ENCODE measurements around the gene ITPK1.

ITPK1 gene

DNA sequence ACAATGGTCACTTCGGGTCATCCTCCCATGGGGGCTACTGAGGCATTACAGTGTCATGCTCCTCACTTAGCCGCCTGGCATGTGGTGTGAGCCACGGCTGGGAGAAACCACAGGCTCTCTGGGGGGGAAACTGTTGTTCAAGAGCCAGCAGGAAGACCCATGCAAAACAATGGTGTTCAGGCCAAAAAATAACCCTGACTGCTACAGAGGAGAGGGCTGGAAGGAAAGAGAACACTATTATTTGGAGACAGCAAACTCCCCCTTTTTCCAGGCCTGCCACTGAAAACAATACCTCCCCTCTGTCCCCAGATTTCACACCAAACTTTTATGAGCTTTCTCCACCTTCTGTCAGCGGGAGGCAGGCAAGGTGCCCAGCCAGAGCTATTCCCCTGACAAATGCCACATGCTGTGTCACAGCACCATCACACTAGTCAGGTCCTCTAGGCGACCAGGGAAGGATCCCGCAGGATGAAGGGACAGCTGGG, 109.1 kb downstream of the ITPK1 start:
- DNase-seq: no peak

- DNase-seq: no peak
These were observed 109.9 kb downstream of the ITPK1 start for GRCh38 chr14:93005838-93006237.

DNA sequence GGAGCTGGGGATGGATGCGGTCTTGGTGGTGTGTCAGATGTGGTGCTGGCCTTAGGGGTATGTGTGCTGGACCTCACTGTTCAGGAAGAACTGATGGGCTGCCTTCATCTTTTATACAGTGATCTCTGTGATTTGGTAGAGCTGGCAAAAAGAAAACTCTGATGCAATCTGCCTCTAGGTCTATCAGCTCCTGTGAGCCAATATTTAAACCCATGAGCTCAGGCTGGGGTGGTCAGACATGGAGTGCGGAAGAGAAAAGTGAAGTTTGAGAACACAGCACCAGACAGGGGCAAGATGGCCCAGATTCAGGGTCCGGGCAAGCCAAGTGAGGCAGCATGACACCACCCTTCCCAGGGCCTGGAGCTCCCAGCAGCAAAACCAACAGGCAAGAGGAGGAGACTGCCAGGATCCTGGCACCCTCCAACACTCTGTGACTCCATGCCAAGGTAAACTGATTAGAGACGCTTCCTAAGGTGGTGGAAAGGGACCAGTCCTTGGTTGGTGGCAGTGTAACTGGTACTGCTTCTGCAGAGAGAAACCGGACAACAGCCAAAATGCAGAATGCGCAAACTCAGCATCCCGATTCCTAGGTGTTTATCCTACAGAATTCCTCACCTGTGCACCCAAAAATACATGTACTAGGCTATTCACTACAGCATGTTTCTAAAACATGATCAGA, 110.5 kb downstream of the ITPK1 start:
- DNase-seq: no peak

- DNase-seq: no peak
These were observed 111.0 kb downstream of the ITPK1 start for GRCh38 chr14:93004699-93005082.

GRCh38 chr14:93003945-93004698, 111.6 kb downstream of the ITPK1 start:
- no peak for DNase-seq

DNA sequence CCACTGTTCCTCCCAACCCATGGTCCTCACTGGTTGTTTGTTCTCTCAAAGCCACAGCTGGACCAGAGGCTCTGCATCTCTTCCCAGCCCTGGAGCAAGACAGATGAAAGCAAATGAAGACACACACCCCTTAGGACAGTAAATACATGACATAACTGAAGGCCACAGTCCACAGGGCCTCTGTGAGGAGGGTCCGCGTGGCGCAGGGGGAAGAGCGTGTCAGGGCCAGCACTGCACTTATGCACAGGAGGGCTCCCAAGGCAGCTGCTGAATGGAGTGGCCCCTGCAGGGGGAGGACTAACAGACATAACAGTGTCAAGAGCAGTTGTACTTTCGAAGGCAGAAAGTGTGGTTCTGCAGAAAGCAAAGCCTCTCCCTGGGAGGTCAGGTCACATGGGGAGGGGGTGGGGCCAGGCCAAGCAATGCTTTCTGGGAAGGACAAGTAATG, 112.8 kb downstream of the ITPK1 start:
- DNase-seq: no peak

- DNase-seq: no peak
These were observed 113.7 kb downstream of the ITPK1 start for GRCh38 chr14:93002049-93002448.

DNA sequence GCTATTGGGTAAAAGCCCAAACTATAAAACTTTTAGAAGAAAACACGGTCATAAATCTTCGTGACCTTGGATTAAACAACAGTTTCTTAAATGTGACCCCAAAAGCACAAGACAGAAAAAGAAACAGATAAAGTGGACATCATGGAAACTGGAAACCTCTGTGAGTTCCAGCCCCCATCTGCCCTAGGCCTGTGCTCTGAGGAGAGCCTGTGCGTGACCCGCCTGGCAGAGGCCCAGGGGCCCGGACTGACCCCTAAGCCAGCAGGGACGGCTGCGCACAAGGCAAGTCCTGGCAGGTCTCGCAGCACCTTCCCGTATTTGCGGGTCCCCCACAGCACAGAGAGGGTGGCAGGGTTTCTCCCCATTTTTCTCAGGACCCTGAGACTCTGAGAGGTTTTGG, 116.8 kb downstream of the ITPK1 start:
- DNase-seq: no peak

DNA sequence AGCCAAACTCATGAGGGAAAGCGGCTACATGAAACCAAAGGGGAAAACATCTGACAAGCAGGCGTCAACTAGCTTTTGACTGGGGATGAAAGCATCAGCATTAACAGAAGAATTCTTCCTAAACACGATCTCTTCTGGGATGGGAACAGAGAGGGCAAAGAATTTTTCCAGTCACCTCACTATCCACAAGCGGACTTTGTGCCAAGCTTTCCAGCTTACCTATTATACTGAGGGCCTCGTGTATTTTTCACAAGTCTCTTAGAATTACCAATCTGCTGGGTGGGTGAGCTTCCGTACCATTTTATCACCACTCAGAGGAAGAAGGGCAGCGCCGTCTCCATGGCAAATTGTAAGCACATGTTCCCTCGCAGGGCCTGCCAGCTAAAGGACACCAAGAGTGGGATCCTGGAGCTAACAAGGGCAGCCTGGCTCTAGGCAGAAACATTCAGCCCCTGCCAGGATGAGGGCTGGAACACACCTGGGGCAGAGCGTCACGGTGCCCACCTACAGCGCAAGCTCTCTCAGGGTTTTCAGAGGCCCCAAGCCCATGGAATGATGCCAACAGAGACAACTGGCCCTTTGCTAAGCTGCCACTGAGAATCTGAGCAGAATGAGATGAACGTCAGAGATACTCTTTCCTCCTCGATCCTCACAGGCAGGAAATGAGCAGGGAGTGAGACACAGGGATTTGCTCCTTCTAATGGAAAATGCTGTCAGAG, 118.2 kb downstream of the ITPK1 start:
- no peak for DNase-seq

DNA sequence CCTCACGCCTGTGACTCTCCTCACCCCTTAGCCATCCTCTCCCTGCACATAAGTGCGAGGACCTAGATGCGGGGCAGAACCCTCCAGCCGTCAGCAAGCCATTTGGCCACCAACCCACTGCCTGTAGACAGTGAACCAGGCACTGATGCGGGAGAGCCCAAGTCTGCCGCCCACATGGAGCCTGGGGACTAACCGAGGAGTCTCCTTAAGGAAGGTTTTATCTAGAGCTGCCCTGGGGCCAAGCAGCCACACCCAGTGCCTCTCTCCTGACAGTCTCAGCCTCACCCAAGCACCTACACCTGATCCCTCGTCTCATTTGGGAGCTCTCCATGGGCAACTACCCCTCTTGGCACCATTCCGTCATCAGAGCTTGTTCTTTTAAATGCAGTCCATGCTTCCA, 120.1 kb downstream of the ITPK1 start:
- no peak for DNase-seq

DNA sequence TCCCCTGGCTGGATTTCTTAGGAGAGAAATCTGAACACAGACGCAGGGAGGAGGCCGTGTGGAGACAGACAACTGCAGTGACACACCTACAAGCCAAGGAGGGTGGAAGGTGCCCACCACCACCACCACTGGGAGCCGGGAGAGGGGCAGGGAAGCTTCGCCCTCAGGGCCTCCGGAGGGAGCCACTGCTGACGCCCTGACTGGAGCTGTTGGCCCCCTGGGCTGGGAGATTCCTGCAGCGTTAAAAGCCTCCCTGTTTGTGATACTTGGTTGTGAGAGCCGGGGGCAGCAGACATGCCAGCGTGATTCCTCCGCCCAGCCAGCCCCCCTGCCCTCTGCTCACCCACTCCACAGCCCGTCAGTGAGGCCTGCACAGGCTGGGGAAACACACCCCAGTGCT, 120.8 kb downstream of the ITPK1 start:
- DNase-seq: no peak

- no peak for DNase-seq
These were observed 121.5 kb downstream of the ITPK1 start for GRCh38 chr14:92994131-92994676.

- DNase-seq: no peak
These were observed 122.4 kb downstream of the ITPK1 start for GRCh38 chr14:92993302-92993701.

GRCh38 chr14:92991536-92991935, 124.2 kb downstream of the ITPK1 start:
- no peak for DNase-seq

GRCh38 chr14:92990456-92991430, 125.0 kb downstream of the ITPK1 start:
- no peak for DNase-seq

DNA sequence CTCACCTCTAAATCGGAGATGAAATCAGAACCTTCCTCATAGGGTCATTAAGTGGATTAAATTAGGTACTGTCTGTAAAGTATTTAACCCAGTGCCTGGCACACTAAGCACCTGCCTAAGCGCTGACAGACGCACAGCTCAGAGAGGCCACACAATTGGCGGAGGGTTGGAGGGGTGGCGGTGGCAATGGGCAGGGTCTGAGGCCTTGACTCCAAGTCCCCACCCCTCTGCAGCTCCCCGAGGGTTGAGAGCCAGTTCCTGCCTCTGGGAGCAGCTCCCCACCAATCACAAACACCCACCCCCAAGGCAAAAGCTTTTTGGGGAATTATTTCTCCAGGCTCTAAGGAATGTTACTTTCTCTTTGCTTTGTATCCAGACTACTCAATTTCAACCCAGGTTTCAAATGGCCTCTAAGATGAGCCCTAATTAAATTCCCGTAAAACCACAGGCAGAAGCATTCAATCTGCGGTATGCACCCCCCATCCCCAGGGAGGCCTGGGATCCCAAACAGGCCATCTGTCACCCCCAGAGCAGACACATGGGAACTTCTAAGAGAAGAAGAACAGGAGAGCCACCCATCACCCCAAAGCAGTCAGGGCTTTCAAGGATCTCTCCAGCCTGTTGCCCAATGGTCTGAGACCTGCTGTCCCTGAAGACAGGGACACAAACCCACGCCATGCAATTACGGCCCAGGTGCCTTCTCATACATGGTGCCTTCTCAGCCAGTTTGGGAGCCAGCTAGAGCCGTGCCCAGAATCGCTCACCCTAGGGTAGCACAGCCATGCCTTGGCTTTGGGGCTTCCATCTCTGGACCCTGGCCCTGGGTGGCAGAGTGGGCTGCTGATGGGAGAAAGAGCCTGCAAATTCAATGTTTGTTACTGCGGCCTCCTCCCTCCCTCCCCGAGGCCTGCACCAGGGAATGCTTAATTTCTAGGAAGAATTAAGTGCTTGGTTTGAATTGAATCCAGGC, 126.7 kb downstream of the ITPK1 start:
- DNase-seq: no peak

DNA sequence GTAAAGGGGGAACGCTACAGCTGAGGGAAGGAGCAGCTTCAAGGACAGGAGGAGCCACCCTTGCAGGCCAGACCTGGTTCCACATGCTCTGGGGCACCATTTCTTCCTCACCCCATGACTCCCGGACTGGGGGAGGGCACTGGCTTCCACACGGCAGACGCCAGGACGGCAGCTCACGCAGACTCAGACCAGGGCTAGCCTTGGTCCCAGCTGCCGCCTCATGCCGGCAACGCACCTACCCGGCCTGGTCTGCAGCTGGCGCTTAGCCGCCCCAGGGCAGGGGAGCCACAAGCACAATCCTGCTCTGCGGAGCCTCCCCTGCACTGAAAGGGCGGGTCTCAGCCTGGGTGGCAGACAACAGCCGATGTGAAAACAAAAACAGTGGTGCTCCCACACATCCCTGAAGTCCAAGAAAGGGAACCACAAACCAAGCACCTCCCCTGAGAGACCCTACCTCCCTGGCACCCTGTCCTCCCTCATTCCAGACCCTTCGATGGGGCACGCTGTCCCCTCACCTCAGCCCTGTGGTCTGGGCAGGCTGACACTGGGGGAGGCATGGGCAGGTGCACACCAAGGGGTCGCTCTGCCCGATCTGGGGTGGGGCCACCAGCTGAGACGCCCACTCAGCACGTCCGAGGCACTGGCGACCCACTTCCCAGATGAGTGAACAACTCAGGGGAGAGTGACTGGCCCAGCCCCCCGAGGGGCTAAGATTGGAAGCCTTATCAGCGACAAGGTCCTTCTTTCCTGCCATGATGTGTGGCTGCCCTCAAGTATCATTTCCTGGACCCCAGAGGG, 127.8 kb downstream of the ITPK1 start:
- no peak for DNase-seq

DNA sequence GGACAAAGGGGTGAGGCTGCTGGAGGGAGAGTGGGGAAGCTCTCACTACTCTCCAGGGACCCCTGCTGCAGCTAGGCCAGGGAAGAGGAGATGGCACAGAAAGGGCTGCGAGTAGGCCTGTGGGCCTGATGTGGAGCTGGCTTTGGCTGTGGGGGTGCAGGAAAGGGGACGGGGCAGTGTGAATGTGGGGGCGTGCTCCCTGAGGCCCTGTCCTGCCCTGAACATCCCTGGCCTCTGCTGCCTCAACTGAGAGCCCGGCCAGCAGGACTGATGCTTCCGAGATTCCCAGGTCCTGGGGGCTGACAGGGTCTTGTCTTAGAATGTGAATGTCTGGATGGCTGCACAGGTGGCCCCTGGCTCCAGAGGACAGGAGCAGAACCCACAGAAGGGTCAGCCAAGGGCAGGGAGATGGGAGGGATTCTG, 128.6 kb downstream of the ITPK1 start:
- no peak for DNase-seq

- DNase-seq: no peak
These were observed 129.2 kb downstream of the ITPK1 start for GRCh38 chr14:92986254-92987147.

All from CD4-positive, alpha-beta T cell treated with Interferon gamma for 1 hour (primary cell).